Stimulated activated CD4-positive, alpha-beta T cell treated with anti-CD3 and anti-CD28 coated beads, TNF-alpha, amount 100 ng/mL, for 48 hours (primary cell): ENCODE results near the gene SLC6A11.

ENCODE experiments used
- DNase-seq, 3 donors: peaks; one replicate each; pipeline ENCODE4 v3.0.0-alpha.2; 2020; ENCODE audit warnings: low read depth in 3 of 3

The SLC6A11 gene

DNA sequence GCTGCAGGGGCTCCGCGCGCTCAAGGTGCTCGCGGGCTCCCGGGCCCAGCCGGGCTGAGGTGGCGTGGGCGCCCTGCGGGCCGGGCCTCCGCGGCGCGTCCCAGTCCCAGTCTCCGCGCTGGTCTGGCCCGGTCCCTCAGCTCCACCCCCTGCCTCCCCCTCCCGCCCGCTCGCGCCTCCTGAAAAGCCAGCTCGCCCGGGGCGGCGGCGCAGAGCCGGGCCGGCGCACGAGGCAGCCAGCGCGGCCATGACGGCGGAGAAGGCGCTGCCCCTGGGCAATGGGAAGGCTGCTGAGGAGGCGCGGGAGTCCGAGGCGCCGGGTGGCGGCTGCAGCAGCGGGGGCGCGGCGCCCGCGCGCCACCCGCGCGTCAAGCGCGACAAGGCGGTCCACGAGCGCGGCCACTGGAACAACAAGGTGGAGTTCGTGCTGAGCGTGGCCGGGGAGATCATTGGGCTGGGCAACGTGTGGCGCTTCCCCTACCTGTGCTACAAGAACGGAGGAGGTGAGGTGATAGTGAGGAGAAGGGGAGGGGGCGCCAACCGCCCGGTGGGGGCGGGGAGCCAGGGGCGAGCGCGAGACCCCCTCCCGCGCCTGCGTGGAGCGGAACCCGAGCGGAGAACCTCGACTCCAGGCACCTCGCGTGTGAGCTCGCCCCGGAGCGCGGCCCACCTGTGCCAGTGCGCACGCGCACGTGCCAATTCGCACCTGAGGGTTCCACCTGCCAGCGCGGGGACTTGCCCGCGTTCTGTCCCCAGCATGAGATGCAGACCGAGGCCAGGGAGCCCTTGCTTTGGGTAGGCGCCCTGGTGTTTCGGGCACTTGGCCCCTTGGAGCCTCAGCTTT, at the start of gene SLC6A11:
TSS of gene SLC6A11 (plus strand) at position 210 of the 844 bp plus-strand sequence. CDS start at position 248, 38 bp downstream.
- DNase-seq = no peak

DNA sequence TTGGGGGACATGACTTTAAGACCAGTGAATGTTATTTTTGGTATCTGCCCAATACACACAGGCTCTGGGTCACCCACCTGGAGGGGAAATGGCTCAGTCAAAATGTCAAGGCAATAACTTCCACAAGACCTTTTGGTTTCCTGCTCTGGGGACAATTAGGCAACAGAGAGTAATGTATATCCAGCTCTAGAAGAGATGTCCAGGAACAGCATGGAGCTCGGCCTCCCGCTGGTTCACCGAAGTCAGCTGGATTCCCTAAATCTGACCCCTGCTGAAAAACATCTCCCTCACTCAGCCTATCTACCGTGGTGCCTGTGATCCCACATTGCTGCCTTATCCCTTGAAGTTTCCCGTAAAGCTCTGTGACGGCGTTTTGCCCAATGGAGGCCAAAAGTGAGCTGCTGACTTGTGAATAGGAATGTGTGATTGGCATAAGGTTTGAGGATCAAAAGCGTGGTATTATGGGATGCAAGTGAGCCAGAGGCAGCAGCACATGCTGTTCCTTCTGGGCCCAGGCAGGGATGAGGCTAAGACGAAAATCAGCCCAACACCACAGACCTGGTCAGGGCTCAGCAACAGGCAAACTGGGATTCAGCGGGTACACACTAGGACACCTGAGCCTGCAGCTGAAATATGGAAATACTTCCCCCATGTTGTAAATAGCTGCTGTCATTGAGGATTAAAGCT, 47.2 kb upstream of the SLC6A11 start:
- DNase-seq = no peak

DNA sequence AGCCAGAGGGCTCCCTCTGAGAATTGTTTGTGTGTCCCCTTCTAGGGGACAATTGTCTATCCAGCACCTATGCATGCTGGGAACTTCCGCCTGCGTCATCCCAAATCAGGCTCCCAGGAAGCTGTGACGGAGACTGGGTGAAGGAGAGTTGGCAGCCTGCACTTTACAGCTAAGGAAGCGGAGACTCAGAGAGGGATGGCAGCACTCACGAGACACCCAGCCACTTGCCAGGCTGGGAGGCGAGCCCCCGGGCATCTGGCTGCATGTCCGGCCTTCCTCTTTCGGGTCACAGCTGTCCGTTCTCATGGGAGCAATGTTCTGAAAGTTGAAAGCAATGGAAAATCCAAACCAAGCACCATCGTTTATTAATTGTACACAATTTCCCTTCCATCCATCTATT, 45.5 kb upstream of the SLC6A11 start:
- no peak for DNase-seq

DNA sequence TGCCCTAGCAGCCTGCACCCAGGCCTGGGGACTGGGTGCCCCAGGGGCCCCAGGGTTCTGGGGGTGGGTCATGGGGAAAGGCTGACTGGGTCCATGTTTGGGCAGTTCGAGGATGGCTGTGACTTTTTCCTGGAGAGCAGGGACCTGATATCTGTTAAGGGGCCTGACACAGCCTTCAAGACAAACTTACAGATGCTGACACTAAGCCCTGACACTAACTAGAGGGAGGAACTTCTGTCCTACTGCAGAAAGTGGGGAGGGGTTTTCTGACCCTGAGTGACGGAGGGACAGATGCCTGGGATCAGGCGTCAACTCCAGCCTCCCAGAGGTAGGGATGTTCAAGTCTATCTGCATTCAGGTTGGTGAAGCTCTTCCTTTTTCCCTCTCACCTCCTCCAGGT, 45.0 kb upstream of the SLC6A11 start:
- DNase-seq = no peak

DNA sequence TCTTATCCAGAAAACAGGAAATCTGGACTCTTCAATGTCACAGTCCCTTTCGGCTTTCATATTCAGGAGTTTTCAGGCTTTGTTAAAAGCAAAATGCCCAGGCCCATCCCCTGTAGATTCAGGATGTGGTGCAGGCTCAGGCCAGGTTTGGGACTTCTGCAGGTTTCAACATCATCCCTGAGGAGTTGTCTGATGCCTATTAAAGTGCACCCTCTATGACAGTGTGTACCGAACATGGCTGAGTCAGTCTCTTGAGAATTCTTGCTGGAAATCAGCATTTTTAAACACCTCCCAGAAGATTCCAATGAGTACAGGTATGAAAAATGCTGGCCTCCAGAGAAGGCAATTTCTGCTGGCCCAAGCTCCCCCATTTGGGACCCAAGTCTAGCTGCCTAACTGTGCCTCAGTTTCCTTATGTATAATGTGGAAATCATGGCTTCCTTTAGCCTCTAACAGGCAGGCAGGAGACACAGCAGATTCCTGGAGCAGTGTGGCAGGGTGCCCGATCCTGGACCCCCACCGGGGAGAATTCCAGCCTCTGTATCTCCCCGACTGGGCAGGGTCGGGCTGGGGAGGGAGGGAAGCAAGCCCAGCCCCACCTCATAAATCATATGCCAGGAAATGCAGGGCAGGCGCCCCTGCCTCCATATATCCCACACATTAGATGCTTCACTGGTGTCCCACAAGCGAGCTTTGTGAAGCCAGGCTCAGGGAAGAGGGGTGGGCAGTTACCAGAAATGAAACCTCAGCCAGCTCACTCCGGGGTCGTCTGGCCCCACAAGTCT, 44.4 kb upstream of the SLC6A11 start:
- no peak for DNase-seq

DNA sequence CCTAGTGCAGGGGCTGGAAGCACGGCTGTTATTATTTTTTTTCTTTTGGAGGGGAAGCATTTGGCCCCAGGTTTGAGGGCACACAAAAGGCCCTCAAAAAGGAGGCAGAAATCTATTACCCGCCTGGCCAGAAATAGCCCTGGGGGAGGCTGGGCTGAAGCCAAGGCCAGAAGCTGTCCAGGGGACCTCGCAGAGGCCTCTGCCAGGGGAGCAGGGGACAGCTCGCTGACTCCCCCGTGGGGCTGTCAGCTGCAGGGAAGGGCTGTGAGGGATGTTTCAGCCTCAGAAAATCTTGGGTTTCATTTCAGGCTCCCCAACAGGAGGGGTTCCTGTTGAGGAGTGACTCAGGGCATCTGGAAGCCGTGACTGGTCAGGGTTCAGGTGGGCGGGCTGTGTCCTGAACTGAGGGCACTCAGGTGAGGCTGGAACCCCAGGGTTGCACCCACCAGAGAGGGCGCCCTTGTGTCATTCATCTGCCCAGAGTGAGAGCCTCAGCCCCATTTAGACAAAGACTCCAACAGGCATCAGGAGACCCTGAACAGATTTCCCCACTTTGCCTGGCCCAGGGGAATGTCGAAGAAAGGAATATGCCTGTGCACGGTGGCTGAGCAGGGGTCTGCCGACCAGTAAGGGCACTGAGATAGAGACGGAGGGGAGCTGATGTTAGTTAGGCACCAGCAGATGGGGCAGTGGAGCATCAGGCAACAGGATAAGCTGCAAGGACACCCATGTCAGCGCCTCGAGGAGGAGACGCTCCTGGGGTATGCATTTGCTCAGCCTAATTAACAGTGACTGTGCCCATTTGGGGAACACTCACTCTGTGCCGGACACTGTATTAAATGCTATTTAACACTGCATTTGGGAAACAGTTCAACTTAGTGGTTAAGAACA, 43.5 kb upstream of the SLC6A11 start:
- DNase-seq = no peak

DNA sequence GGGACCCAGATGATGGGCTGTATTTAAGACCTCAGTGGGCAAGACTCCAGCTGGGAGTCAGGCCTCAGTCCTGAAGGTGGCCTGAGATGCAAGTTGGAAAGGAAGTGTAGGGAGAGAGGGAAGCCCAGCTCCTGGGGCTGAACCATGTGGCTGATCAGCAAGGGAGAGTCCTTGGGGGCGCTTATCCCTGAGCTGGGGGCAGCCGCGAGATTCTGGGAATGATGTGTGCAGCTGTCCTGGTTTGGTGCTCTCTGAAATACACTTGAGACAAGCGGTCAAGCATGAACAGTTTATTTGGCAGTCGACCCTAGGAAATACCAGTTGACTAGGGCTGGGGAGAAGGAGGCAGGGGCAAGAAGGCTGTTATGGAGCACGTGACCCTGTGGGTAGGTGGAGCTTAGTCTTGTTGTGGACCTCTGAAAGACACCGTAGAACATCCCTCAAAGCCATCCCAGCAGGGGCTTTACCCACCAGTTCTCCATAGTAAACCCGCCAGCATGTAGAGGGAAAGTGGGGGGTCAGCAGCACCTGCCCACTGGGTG, 41.8 kb upstream of the SLC6A11 start:
- no peak for DNase-seq

DNA sequence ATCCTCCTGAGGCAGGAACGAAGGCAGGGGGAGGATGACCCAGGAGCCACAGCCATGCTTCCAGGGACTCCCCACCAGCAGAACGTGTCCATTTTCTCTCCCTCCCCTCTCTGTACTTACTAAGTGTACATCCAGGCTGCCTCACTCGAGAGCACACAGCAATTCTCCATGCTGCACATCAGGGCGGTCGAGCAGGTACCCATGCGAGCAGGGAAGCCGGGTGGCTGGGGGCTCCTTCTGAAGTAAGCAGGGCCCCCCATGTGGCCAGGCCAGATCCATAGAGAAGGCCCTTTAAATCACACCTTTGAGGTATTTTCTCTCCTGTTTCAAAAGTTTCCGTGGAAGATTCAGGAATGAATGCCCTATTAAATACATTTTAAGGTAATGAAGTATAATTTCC, 41.2 kb upstream of the SLC6A11 start:
- no peak for DNase-seq

DNA sequence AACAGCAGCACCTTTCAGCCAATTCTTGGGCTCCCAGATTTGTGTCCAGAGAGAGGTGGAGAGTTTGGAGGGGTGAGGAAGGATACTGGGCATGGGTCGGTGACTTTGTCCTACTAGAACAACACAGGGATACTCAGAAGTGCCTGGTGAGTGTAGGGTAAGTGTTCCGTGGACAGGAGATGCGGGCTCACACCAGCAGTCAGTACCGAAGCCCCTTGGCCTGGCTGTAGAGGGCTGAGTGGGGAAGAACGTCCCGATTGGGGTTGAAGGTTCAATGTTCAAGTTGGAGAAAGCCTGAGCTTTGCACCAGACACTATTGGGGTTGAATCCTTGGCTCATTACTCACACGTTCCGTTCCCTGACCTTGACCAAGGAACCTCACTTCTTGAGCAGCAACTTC, 40.8 kb upstream of the SLC6A11 start:
- no peak for DNase-seq

DNA sequence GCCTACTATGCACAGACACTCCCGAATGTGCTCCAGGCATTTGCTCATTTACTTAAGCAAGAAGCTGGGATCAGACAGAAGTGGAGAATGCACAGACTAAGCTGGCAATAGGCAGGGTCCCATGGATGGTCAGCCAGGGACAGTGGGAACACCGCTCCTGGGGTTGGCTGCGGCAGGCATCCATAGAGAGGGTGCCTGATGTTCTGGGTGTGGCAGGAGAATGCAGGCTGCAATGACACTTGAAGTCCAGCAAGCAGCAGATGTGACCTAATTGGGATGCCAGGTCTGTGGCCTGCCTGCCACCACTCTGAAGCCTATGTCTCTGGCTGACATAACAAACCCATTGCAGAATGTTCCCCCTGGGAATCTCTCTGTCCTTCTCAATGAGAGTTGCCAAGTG, 40.2 kb upstream of the SLC6A11 start:
- DNase-seq = no peak

DNA sequence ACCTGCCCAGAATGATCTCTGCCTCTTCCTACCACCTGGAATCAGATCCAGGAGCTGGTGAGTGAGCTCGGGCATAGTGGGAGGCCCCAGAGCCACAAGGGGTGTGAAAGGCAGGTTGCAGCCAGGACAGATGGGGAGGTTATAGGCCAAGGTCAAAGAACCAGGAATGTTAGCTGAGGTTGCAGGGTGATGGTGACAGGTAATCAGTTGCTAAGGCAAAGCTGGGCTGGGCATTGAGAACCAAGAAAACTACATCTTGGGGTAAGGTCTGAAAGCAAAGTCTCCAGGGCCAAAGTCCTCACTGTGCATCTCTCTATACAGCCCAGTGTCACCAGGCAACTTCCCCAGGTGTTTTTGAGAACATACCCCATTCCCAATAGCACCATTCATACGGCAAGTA, 38.4 kb upstream of the SLC6A11 start:
- DNase-seq = no peak

DNA sequence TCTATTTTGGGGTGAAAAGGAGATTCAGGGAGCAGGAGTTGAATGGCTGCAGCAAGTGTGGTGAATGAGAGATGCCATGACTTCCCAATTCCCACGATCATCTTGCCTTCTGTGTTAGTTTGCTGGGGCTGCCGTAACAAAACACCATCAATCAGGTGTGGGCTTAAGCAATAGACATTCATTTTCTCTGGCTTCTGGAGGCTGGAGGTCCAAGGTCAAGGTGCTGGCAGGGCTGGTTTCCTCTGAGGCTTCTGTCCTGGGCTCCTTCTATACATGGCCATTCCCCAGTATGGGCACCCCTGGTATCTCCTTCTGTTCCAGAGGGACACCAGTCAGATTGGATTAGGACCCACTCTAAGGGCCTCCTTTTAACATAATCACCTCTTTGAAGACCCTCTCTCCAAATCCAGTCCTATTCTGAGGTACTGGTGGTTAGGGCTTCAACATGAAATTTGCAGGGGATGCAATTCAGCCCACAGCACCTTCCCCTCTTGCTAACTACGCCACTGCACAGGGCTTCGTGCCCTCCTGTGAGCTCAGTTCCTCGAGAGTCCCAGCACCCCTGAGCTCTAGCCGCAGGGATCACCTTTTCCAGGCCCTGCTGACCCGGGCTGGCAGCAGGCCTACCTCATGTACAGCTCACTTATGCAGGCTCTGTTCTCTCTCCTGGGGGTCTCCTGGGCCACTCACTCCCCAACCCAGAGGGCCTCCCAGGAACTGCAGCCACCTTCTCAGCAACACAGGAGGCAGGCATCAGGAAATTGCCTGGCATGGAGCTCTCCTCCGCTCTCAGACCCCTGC, 37.3 kb upstream of the SLC6A11 start:
- DNase-seq = no peak

DNA sequence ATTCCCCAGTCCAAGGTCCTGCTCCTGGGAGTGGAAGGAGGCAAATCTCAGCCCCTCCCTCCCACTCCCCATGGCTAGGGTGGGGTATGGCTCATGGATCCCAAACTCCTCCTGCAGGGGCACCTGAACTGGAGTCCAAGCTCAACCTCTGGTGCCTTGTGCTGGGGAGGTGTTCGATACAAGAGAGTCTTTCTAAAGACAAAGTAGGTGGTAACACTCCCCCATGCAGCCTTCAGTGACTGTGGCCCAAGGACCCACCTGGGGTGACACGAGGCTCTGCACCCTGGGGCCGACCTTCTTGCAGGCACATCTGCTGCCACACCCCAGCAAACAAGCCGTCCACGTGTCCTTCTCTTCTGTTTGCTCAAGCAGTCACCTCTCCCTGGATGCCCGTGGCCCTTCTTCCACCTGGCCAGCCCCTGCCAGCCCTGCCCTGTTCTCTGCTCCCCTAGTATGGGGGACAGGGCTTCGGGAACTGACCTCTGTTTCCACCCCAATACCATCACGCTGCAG, 36.7 kb upstream of the SLC6A11 start:
- DNase-seq = no peak

DNA sequence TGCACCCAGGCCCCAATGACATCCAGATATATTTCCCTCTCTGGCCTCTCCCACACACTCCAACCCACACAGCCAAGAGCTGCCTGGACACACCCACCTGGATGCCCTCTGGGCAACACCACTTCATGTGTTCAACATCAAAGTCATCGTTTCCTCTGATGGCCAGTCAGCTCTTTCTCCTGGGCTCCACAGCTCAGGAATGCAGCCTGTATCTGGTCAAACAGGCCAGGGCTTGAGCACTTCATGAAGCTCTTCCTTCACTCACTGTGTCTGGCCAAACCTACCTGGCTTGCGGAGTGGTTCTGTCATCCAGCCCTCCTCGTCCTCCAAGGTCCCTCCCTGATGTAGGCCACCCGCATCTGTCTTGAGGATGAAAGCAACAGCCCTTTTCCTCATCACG, 35.8 kb upstream of the SLC6A11 start:
- DNase-seq = no peak

DNA sequence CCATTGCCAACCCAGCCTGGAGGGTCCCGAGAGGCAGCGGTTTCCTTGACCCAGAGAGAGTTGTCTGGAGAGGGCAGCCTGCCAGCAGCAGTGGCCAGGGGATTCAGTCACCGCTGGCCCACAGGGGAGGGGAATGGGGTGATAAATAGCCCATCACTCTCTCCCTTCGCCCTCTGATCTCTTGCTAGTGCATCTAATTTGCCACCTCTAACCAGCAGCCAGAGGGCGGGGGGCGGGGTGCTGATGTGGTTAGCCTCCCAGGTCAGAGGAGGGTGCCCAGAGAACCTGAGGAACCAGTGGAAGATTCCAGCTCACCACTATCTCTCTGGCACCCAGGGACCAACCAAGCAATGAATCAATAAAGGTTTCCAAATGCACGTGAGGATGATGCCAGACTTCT, 35.1 kb upstream of the SLC6A11 start:
- DNase-seq = no peak

DNA sequence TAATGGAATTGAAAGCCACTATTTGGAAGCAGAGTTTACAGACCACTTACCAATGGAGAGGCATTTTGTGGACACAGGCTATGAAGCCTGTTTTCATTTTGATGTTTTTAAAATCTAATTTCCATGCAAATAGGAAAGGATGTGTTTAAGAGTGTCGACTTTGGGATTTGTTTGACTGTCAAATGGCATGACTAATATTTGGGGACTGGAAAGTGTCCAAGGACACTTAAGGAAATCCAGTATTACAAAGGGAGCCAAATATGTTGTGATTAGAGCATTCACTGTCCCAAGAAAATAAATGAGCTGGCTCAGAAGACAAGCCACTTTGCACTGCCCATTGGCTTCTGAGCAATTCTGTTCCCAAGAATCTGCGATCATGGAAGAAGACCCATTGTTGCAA, 34.0 kb upstream of the SLC6A11 start:
- DNase-seq = no peak

DNA sequence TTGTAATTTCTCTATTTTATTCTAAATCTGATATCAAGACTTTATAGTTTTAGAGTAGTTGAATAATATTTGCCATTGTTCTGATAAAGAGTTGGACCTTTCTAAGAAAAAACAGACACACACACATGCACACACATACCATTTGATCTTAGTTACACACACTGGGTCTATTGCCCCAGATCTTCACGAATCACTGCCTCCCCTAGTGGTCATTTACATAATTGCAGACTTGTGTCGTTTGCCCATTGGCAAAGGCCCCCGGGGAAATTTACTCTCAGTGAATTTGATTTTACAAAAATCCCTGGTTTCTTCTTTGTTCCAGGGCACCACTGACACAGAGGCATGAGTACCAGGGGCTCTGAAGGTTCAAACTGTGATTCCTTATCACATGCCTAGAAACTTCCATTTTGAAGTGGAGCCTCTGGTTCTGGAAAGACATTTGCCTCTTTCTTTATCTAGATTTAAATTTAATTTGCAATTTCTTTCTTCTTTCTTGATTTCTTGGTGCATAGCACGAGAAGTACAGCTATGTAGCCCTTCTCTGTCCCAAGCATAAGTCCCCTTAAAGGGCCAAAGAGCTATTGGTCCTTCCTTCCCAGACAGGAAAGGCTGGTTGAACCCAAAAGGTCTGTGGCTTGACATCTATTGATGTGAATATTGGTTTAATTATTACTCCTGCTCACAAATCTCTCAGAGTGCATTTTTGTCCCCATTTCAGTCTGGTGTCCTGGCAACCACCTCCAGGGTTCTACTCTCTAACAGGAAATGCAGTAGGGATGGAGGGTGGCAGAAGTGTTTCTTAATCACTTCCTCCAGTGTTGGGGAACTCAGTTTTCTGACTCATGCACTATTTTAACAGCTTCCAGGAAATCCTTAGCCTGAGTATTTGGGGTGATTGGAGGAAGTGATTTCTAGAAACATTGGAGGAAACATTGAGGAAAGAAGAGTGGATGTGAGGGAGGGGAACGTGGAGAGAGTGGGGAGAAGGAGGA, 32.4 kb upstream of the SLC6A11 start:
- peak in 1 of 3 donors; percentile 23 for DNase-seq

DNA sequence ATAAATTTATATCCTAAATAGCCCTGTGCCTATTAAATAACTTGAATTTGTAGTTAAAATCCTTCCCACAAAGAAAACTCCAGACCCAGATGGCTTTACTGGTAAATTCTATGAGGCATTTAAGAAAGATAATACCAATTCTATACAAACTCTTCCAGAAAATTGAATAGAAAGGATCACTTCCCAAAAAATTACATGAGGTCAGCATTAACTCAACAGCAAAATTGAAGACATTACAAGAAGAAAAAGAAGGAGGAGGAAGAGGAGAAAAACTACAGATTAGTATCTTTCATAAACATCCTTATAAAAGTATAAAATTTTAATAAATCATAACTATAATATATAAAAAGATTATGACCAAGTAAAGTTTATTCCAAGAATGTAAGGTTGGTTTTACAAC, 29.4 kb upstream of the SLC6A11 start:
- no peak for DNase-seq

DNA sequence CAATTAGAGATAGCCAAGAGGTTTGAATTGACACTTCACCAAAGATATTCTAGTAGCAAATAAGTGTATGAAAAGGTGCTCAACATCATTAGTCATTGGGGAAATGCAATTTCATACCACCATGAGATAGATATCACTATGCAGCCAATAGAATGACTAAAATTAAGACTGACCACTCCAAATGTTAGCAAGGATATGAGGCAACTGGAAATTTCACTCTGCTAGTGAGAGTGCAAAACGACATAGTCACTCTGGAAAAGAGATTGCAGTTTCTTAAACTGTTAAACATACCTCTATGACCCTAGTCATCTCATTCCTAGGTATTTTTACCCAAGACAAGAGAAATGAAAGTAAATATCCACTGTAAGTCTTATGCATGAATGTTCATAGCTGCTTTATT, 27.6 kb upstream of the SLC6A11 start:
- DNase-seq = no peak
